Transverse colon (tissue), 4 donors: Measurements from ENCODE around the gene DCTPP1. TPM values are rescaled to one million over a fixed set of nuclear protein-coding genes. Genes with fewer than 3 reads are reported as not detected.
A peak's percentile ranks its signal among the peaks of the same experiment; 100 is the strongest.

ENCODE experiments used
- DNase-seq: peaks from one replicate; pipeline ENCODE4 v3.0.0-alpha.2; 2019
- H3K27ac ChIP-seq, 4 donors: fragments of 200-600 bp; sonication (generic); 2 replicates each; pipeline ENCODE4 v1.5.1; 2016 to 2018; ENCODE audit warnings: inconsistent platforms in 4 of 4
- H3K27me3 ChIP-seq: fragments of 200-600 bp; sonication (generic); 2 replicates; pipeline ENCODE4 v1.5.1; 2017; ENCODE audit warnings: inconsistent platforms
- H3K36me3 ChIP-seq, 4 donors: fragments of 200-600 bp; sonication (generic); 2 replicates each; pipeline ENCODE4 v1.5.1; 2017 to 2019; ENCODE audit warnings: inconsistent platforms in 4 of 4
- H3K4me1 ChIP-seq, 4 donors: fragments of 200-600 bp; sonication (generic); 2 replicates each; pipeline ENCODE4 v1.5.1; 2017 to 2020; ENCODE audit warnings: inconsistent platforms in 4 of 4
- H3K4me3 ChIP-seq, 4 donors: fragments of 200-600 bp; sonication (generic); 1 replicate in 1 of 4; 2 replicates in 3 of 4; pipeline versions ENCODE4 v1.5.1 to v1.6.1; 2017 to 2019; ENCODE audit warnings: inconsistent platforms in 4 of 4
- H3K9me3 ChIP-seq, 2 donors: fragments of 200-600 bp; sonication (generic); 2 replicates each; pipeline ENCODE4 v1.5.1; 2017 to 2019; ENCODE audit warnings: inconsistent platforms in 2 of 2
- EP300 ChIP-seq: sonication (generic); formaldehyde crosslinking; IDR thresholded peaks from one replicate; pipeline ENCODE4 v1.6.1; 2017; ENCODE audit warnings: antibody characterized with exemption, low read depth
- POLR2A ChIP-seq: fragments of 450-650 bp; IDR thresholded peaks from one replicate; pipeline ENCODE4 v1.6.1; 2016; ENCODE audit warnings: antibody characterized with exemption, mild to moderate bottlenecking, moderate library complexity
- POLR2AphosphoS5 ChIP-seq, 3 donors: sonication (generic); formaldehyde crosslinking; IDR thresholded peaks; one replicate each; pipeline ENCODE4 v1.6.1; 2016; ENCODE audit warnings: antibody characterized with exemption in 3 of 3
- WGBS, 2 donors: methylation state at CpG; one replicate each; pipeline ENCODE4 v1.1.5; 2018; ENCODE audit warnings: low coverage in 1 of 2; 5-methylcytosine and 5-hydroxymethylcytosine counted together
- in situ Hi-C, 4 donors: fragments of 200-750 bp; cut with MboI; loops; one replicate each; pipeline versions ENCODE4 v1.15.0 to v1.15.1; 2017; ENCODE audit warnings: low sequenced_read_pairs in 3 of 4, low pct_ligation_motif_present in 1 of 4, low pct_unique_long_range_greater_than_20kb in 1 of 4
- intact Hi-C: fragments of 100-400 bp; cut with DNase I; formaldehyde crosslinking; loops from one replicate; pipeline ENCODE4 v1.15.1; 2023; ENCODE audit warnings: low total_unique reads
- small RNA-seq, 4 donors: library from RNA; depleted of rRNA; stranded (forward); fragments of <200 nt; gene quantifications; one replicate each; pipeline ENCODE3, GENCODE V24; 2016
- total RNA-seq, 4 donors: library from RNA; depleted of rRNA; stranded (reverse); fragments of >200 nt; gene quantifications; one replicate each; pipeline ENCODE4 v1.1.0, GENCODE V29; 2016
- TF ChIP-seq, protein P1 (sequence below), 5 experiments: fragments of 200-600 bp in 3 of 5; fragments of 450-650 bp in 2 of 5; sonication (generic) in 3 of 5; IDR thresholded peaks; 1 replicate in 2 of 5; 2 replicates in 3 of 5; pipeline ENCODE4 v1.5.1; 2016 to 2017; ENCODE audit warnings: antibody characterized with exemption in 5 of 5, inconsistent platforms in 3 of 5, mild to moderate bottlenecking in 2 of 5, moderate library complexity in 1 of 5

Gene DCTPP1
- total RNA-seq, 4 donors from 2014 or later, result 35.2 to 74.1 (median 50.0) TPM

- in situ Hi-C loops (no loop called here), intact Hi-C loops (no loop called here)
- Histone ChIP-seq H3K9me3 (no peaks in the 10 kb centered on the region), H3K4me3 (no peak overlapping the region), H3K27me3 (no peaks in the 10 kb centered on the region), H3K36me3 (no peaks in the 10 kb centered on the region), H3K27ac (peak overlapping the region; percentile 96 to 100 (median 100)), H3K4me1 (peaks cover 10 to 22% (median 17%) of the 10 kb centered on the region in 4 donors)
- WGBS, 2 donors, result 90% methylated on average over 8 of the region's 8 CpGs; no CpG with 5 or more reads in 1 of the 2 donors
- no peak for DNase-seq
- TF ChIP-seq EP300, result no peak
- TF ChIP-seq, protein P1, sequence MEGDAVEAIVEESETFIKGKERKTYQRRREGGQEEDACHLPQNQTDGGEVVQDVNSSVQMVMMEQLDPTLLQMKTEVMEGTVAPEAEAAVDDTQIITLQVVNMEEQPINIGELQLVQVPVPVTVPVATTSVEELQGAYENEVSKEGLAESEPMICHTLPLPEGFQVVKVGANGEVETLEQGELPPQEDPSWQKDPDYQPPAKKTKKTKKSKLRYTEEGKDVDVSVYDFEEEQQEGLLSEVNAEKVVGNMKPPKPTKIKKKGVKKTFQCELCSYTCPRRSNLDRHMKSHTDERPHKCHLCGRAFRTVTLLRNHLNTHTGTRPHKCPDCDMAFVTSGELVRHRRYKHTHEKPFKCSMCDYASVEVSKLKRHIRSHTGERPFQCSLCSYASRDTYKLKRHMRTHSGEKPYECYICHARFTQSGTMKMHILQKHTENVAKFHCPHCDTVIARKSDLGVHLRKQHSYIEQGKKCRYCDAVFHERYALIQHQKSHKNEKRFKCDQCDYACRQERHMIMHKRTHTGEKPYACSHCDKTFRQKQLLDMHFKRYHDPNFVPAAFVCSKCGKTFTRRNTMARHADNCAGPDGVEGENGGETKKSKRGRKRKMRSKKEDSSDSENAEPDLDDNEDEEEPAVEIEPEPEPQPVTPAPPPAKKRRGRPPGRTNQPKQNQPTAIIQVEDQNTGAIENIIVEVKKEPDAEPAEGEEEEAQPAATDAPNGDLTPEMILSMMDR (IDR thresholded peaks at IDR 0.05), result no peak
- TF ChIP-seq POLR2AphosphoS5 (IDR thresholded peaks at IDR 0.05), result no peak
- TF ChIP-seq POLR2A, result no peak
These were observed 53.3 kb downstream of the DCTPP1 start for GRCh38 chr16:30376461-30376902.

- Histone ChIP-seq H3K9me3 (no peaks in the 10 kb centered on the region), H3K36me3 (no peaks in the 10 kb centered on the region), H3K27me3 (no peaks in the 10 kb centered on the region), H3K27ac (peak overlapping the region in 3 of 4 donors; percentile 96 to 100 (median 99)), H3K4me3 (no peak overlapping the region), H3K4me1 (peaks cover 10 to 25% (median 21%) of the 10 kb centered on the region in 4 donors)
- in situ Hi-C loops, result no loop called here
- no peak for DNase-seq
- intact Hi-C loops, result no loop called here
- TF ChIP-seq EP300 (no peak), POLR2A (no peak), POLR2AphosphoS5 (IDR thresholded peaks at IDR 0.05) (no peak)
- TF ChIP-seq, protein P1 (IDR thresholded peaks at IDR 0.05), result no peak
- WGBS, 2 donors, result 95 to 100% methylated on average over 1 to 8 of the region's 8 CpGs
These were observed 54.0 kb downstream of the DCTPP1 start for GRCh38 chr16:30375864-30376263.

DNA sequence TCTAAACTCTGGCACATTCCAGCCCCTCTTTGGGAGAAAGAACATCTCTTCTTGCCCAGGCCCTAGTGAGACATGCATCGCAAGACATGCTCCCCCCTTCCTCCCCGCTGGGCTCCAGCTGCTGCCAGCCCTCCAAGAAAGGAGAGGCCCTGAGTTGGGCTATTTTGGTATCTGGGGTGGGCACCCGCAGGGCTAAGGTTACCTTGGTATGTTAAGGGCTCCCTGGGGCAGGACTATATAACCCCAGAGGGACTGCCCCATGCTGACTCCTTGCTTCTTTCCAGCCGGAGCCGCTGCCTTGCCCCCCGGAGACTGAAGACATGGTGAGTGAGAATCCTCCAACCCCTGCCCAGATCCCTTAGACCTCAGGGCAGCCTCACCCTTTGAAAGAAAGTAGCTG lies 55.3 kb downstream of the DCTPP1 start, which contains the start of gene MYL11:
MYL11 (plus strand) TSS at position 265 of the 400 bp plus-strand sequence; CDS start at position 321, 56 bp downstream.
- Histone ChIP-seq H3K36me3 (no peaks in the 10 kb centered on the region), H3K27ac (no peak within 1 kb of the TSS), H3K9me3 (no peaks in the 10 kb centered on the region), H3K4me3 (no peak within 1 kb of the TSS), H3K27me3 (no peaks in the 10 kb centered on the region), H3K4me1 (peaks cover 10 to 26% (median 21%) of the 10 kb centered on the region in 4 donors)
- intact Hi-C loops, result no loop called here
- in situ Hi-C loops, result no loop called here
- TF ChIP-seq POLR2A (no peak), EP300 (no peak), POLR2AphosphoS5 (IDR thresholded peaks at IDR 0.05) (no peak)
- TF ChIP-seq, protein P1 (IDR thresholded peaks at IDR 0.05), result no peak
- no peak for DNase-seq
- 94% methylated on average over 6 of the region's 6 CpGs; no CpG with 5 or more reads in 1 of the 2 donors for WGBS, 2 donors

Small RNAs within 50 kb of the gene (small RNA-seq; reads per million reads assigned to genes)
- 0 reads per million in 4 donors for gene RF00019
- 0 to 1.4 (median 0.44) reads per million in 4 donors for gene RF00406

Other genes starting within 250 kb of the DCTPP1 start
- 10 to 100 TPM in 3 of 4 donors, 1 to 10 TPM in 1; 5.6 to 30.2 (median 24.0) TPM for gene CORO1A, start 246.4 kb downstream of the DCTPP1 start, total RNA-seq
- 1,000 to 10,000 TPM in 1 of 4 donors, 100 to 1,000 TPM in 2, 10 to 100 TPM in 1; 39.6 to 1,391 (median 605) TPM for gene BOLA2B, start 236.4 kb downstream of the DCTPP1 start, total RNA-seq
- gene SLX1A, start 236.2 kb downstream of the DCTPP1 start, total RNA-seq, result 100 to 1,000 TPM; 118 to 327 (median 158) TPM
- 100 to 1,000 TPM in 1 of 4 donors, 10 to 100 TPM in 3; 55.4 to 864 (median 58.7) TPM for gene SULT1A3, start 230.8 kb downstream of the DCTPP1 start, total RNA-seq
- 1 to 10 TPM; 2.4 to 6.4 (median 5.2) TPM for gene NPIPB13, start 181.6 kb downstream of the DCTPP1 start, total RNA-seq
- gene CD2BP2, start 74.7 kb downstream of the DCTPP1 start, total RNA-seq, result 10 to 100 TPM; 25.8 to 41.1 (median 33.0) TPM
- 10 to 100 TPM; 32.5 to 62.9 (median 40.3) TPM for gene TBC1D10B, start 59.5 kb downstream of the DCTPP1 start, total RNA-seq
- 1 to 10 TPM in 1 of 4 donors, not detected in 3; 6.3 TPM for gene MYL11, start 55.2 kb downstream of the DCTPP1 start, total RNA-seq
- 1 to 10 TPM; 2.8 to 9.8 (median 4.8) TPM for gene SEPTIN1, start 47.5 kb downstream of the DCTPP1 start, total RNA-seq
- 10 to 100 TPM in 1 of 4 donors, 1 to 10 TPM in 2, not detected in 1; 5.8 to 10.5 (median 7.0) TPM for gene ZNF48, start 34.6 kb downstream of the DCTPP1 start, total RNA-seq
- gene ZNF771, start 22.4 kb downstream of the DCTPP1 start, total RNA-seq, result 10 to 100 TPM in 3 of 4 donors, 1 to 10 TPM in 1; 7.4 to 28.1 (median 15.1) TPM
- gene SEPHS2, start 15.8 kb upstream of the DCTPP1 start, total RNA-seq, result 100 to 1,000 TPM in 3 of 4 donors, 10 to 100 TPM in 1; 86.7 to 218 (median 151) TPM
- 10 to 100 TPM in 2 of 4 donors, 1 to 10 TPM in 2; 1.8 to 33.7 (median 6.7) TPM for gene ITGAL, start 42.7 kb upstream of the DCTPP1 start, total RNA-seq
- 100 to 1,000 TPM in 1 of 4 donors, 10 to 100 TPM in 3; 54.7 to 116 (median 74.9) TPM for gene ZNF768, start 96.5 kb upstream of the DCTPP1 start, total RNA-seq
- gene ZNF747, start 104.8 kb upstream of the DCTPP1 start, total RNA-seq, result 10 to 100 TPM; 16.0 to 25.7 (median 16.8) TPM
- gene ZNF764, start 128.3 kb upstream of the DCTPP1 start, total RNA-seq, result 10 to 100 TPM; 17.9 to 48.0 (median 23.2) TPM
- gene ZNF688, start 141.7 kb upstream of the DCTPP1 start, total RNA-seq, result 10 to 100 TPM; 22.9 to 64.3 (median 43.5) TPM
- 100 to 1,000 TPM in 1 of 4 donors, 10 to 100 TPM in 3; 17.2 to 131 (median 20.5) TPM for gene ZNF785, start 155.7 kb upstream of the DCTPP1 start, total RNA-seq
- 10 to 100 TPM in 1 of 4 donors, 1 to 10 TPM in 3; 3.4 to 77.1 (median 8.1) TPM for gene ZNF689, start 180.4 kb upstream of the DCTPP1 start, total RNA-seq
- gene PRR14, start 220.9 kb upstream of the DCTPP1 start, total RNA-seq, result 100 to 1,000 TPM in 2 of 4 donors, 10 to 100 TPM in 2; 42.9 to 154 (median 85.5) TPM
- gene FBRS, start 228.4 kb upstream of the DCTPP1 start, total RNA-seq, result 100 to 1,000 TPM in 1 of 4 donors, 10 to 100 TPM in 3; 54.6 to 114 (median 73.1) TPM